HepG2 (cell line): ENCODE results near the gene TOM1L2. TPM values are rescaled to one million over a fixed set of nuclear protein-coding genes. Genes with fewer than 3 reads are reported as not detected.
A peak's percentile ranks its signal among the peaks of the same experiment; 100 is the strongest.

Source experiments
- ARID4A ChIP-seq: sonication (generic); formaldehyde crosslinking; IDR thresholded peaks from 2 replicates; pipeline ENCODE4 v1.5.0; 2020; ENCODE audit warnings: mild to moderate bottlenecking, missing genetic modification reagents, borderline replicate concordance
- GABPA ChIP-seq, 2 experiments: IDR thresholded peaks; 2 replicates each; pipeline ENCODE4 v1.6.1; 2011 to 2016; ENCODE audit warnings: low read depth in 2 of 2, low read length in 1 of 2, missing biosample characterization in 1 of 2, missing genetic modification characterization in 1 of 2
- MATR3 ChIP-seq: sonication (generic); formaldehyde crosslinking; IDR thresholded peaks from 2 replicates; pipeline ENCODE4 v1.4.0; 2020; ENCODE audit warnings: missing genetic modification reagents
- NFYB ChIP-seq: sonication (generic); formaldehyde crosslinking; IDR thresholded peaks from 2 replicates; pipeline ENCODE4 v1.4.0; 2020; ENCODE audit warnings: missing genetic modification reagents
- PHF8 ChIP-seq: sonication (generic); formaldehyde crosslinking; IDR thresholded peaks from 2 replicates; pipeline ENCODE4 v1.5.0; 2020; ENCODE audit warnings: missing genetic modification reagents
- ZBTB25 ChIP-seq: IDR thresholded peaks from 2 replicates; pipeline ENCODE4 v1.6.1; 2018; ENCODE audit warnings: missing genetic modification reagents
- ZBTB3 ChIP-seq: sonication (generic); formaldehyde crosslinking; IDR thresholded peaks from 2 replicates; pipeline ENCODE4 v1.4.0; 2020; ENCODE audit warnings: low read depth, mild to moderate bottlenecking, moderate library complexity, missing genetic modification reagents, borderline replicate concordance
- ZBTB40 ChIP-seq, 2 experiments: fragments of 450-650 bp in 1 of 2; sonication (generic) in 1 of 2; formaldehyde crosslinking in 1 of 2; IDR thresholded peaks; 2 replicates each; pipeline versions ENCODE4 v1.6.1 to v1.8.0; 2016 to 2022; ENCODE audit warnings: antibody characterized with exemption in 1 of 2, mild to moderate bottlenecking in 1 of 2, missing genetic modification reagents in 1 of 2
- ZC3H13 ChIP-seq: sonication (generic); formaldehyde crosslinking; IDR thresholded peaks from 2 replicates; pipeline ENCODE4 v1.8.1; 2023; ENCODE audit warnings: mild to moderate bottlenecking, missing genetic modification reagents, moderate library complexity
- ZNF616 ChIP-seq: sonication (generic); formaldehyde crosslinking; IDR thresholded peaks from 2 replicates; pipeline ENCODE4 v1.5.0; 2020; ENCODE audit warnings: low read depth, mild to moderate bottlenecking, missing genetic modification reagents
- ZNF776 ChIP-seq: sonication (generic); formaldehyde crosslinking; IDR thresholded peaks from 2 replicates; pipeline ENCODE4 v1.4.0; 2020; ENCODE audit warnings: mild to moderate bottlenecking, missing genetic modification reagents
- ZSCAN21 ChIP-seq: sonication (generic); formaldehyde crosslinking; IDR thresholded peaks from 2 replicates; pipeline ENCODE4 v1.8.0; 2022; ENCODE audit warnings: mild to moderate bottlenecking, missing genetic modification reagents, moderate library complexity, borderline replicate concordance
- ZSCAN31 ChIP-seq: sonication (generic); formaldehyde crosslinking; IDR thresholded peaks from 2 replicates; pipeline ENCODE4 v1.5.0; 2020; ENCODE audit warnings: low read depth, mild to moderate bottlenecking, missing genetic modification reagents
- polyA plus RNA-seq, 8 experiments: library from polyadenylated mRNA; depleted of rRNA in 3 of 8; stranded (reverse) in 7 of 8; unstranded in 1 of 8; fragments of >200 nt; fragmentation: Illumina TruSeq in 4 of 8; extraction: Trizol in 4 of 8; gene quantifications; 2 replicates each; pipeline versions ENCODE4 v1.2.1 to v1.2.3, GENCODE V29; 2011 to 2016; ENCODE audit warnings: low read depth in 4 of 8, missing spikeins in 1 of 8, mixed read lengths in 1 of 8; ENCODE audit not compliant: insufficient read depth in 1 of 8
- total RNA-seq, 5 experiments: library from RNA; depleted of rRNA; stranded (reverse); fragments of >200 nt; fragmentation: Illumina TruSeq; extraction: Trizol; gene quantifications; 2 replicates each; pipeline ENCODE4 v1.2.3, GENCODE V29; 2016; ENCODE audit warnings: low read depth in 1 of 5

TOM1L2 gene
- total and polyA plus RNA-seq, 2 of the 13 experiments (the other 11 are each of a cell fraction or from before 2014, with no cell fraction given): 4.7 to 7.4 TPM

GRCh38 chr17:17823433-17824118 lies 148.6 kb downstream of the TOM1L2 start (continued):
- TF ChIP-seq ARID4A (CRISPR knock-in tag) (peak; percentile 61; the same call in 1 of the 2 replicates), ZBTB3 (CRISPR knock-in tag) (no peak), ZNF616 (CRISPR knock-in tag) (no peak), PHF8 (CRISPR knock-in tag) (peak; percentile 22; the same call in 1 of the 2 replicates), ZSCAN21 (CRISPR knock-in tag) (no peak), GABPA (IDR thresholded peaks at IDR 0.05; ENCODE audit: low read depth, low read length) (no peak), GABPA (CRISPR knock-in tag; IDR thresholded peaks at IDR 0.05; ENCODE audit: low read depth) (no peak; the same call in 1 of the 2 replicates), ZNF776 (CRISPR knock-in tag) (no peak), NFYB (0 out of 2 replicates have a peak, but pooled peaks have one; percentile 19), ZBTB25 (peak; percentile 23; the same call in 1 of the 2 replicates), MATR3 (CRISPR knock-in tag) (no peak), ZC3H13 (CRISPR knock-in tag) (no peak), ZBTB40 (IDR thresholded peaks at IDR 0.05) (no peak), ZBTB40 (CRISPR knock-in tag; IDR thresholded peaks at IDR 0.05) (no peak), ZSCAN31 (CRISPR knock-in tag) (0 out of 2 replicates have a peak, but pooled peaks have one; percentile 18)
